GM23248 (cell line): ENCODE results near the gene TMEM30A. TPM values are rescaled to one million over a fixed set of nuclear protein-coding genes. Genes with fewer than 3 reads are reported as not detected.

Experiments
- DNase-seq: peaks from one replicate; pipeline ENCODE4 v3.0.0-alpha.2; 2015
- H2AFZ ChIP-seq: fragments of 200-600 bp; sonication (generic); 2 replicates; pipeline ENCODE4 v1.6.1; 2016; ENCODE audit warnings: antibody characterized with exemption
- H3F3A ChIP-seq: fragments of 200-600 bp; sonication (generic); 2 replicates; pipeline ENCODE4 v1.6.1; 2016; ENCODE audit warnings: mild to moderate bottlenecking, antibody characterized with exemption, mixed run types; ENCODE audit not compliant: insufficient read depth
- H3K27ac ChIP-seq: fragments of 200-600 bp; sonication (generic); 2 replicates; pipeline ENCODE4 v1.5.1; 2016; ENCODE audit warnings: mild to moderate bottlenecking
- H3K27me3 ChIP-seq: fragments of 200-600 bp; sonication (generic); replicated peaks from 2 replicates; pipeline ENCODE4 v1.6.1; 2016; ENCODE audit warnings: mild to moderate bottlenecking; ENCODE audit not compliant: insufficient read depth
- H3K36me3 ChIP-seq: fragments of 200-600 bp; sonication (generic); 2 replicates; pipeline ENCODE4 v1.6.1; 2016; ENCODE audit warnings: low read depth, mild to moderate bottlenecking
- H3K4me1 ChIP-seq: fragments of 200-600 bp; sonication (generic); 2 replicates; pipeline ENCODE4 v1.6.1; 2016; ENCODE audit warnings: mild to moderate bottlenecking; ENCODE audit not compliant: insufficient read depth
- H3K4me2 ChIP-seq: fragments of 200-600 bp; sonication (generic); one replicate; pipeline ENCODE4 v1.6.1; 2016; ENCODE audit warnings: mild to moderate bottlenecking; ENCODE audit not compliant: unreplicated experiment
- H3K4me3 ChIP-seq: fragments of 200-600 bp; sonication (generic); 2 replicates; pipeline ENCODE4 v1.5.1; 2016; ENCODE audit warnings: mild to moderate bottlenecking
- H3K79me2 ChIP-seq: fragments of 200-600 bp; sonication (generic); 2 replicates; pipeline ENCODE4 v1.6.1; 2016; ENCODE audit warnings: mild to moderate bottlenecking; ENCODE audit not compliant: insufficient read depth
- H3K9ac ChIP-seq: fragments of 200-600 bp; sonication (generic); 2 replicates; pipeline ENCODE4 v1.6.1; 2016; ENCODE audit warnings: mild to moderate bottlenecking
- H3K9me2 ChIP-seq: fragments of 200-600 bp; sonication (generic); 2 replicates; pipeline ENCODE4 v1.6.1; 2016; ENCODE audit warnings: mixed run types, mild to moderate bottlenecking, moderate library complexity; ENCODE audit not compliant: insufficient read depth
- H3K9me3 ChIP-seq: fragments of 200-600 bp; sonication (generic); one replicate; pipeline ENCODE4 v1.6.1; 2017; ENCODE audit warnings: low read depth
- H4K20me1 ChIP-seq: fragments of 200-600 bp; sonication (generic); 2 replicates; pipeline ENCODE4 v1.6.0; 2016; ENCODE audit not compliant: insufficient read depth
- EZH2 ChIP-seq: fragments of 200-600 bp; sonication (generic); IDR thresholded peaks from 2 replicates; pipeline ENCODE4 v1.6.1; 2018; ENCODE audit warnings: antibody characterized with exemption, mild to moderate bottlenecking; ENCODE audit not compliant: insufficient read depth, poor library complexity, severe bottlenecking
- EZH2phosphoT487 ChIP-seq: fragments of 200-600 bp; sonication (generic); IDR thresholded peaks from 2 replicates; pipeline ENCODE4 v1.6.1; 2018; ENCODE audit warnings: antibody characterized with exemption, moderate library complexity, mild to moderate bottlenecking, low read depth; ENCODE audit not compliant: insufficient read depth
- WGBS, 2 experiments: methylation state at CpG; one replicate each; pipeline ENCODE4 v1.1.6; 2015 to 2017; ENCODE audit warnings: low lambda C conversion rate in 2 of 2, low coverage in 1 of 2; ENCODE audit errors: missing lambda C conversion rate in 2 of 2; 5-methylcytosine and 5-hydroxymethylcytosine counted together
- in situ Hi-C: fragments of 300-500 bp; cut with MboI; formaldehyde crosslinking; loops from 2 replicates; pipeline ENCODE4 v1.15.0; 2020
- polyA plus RNA-seq: library from polyadenylated mRNA; unstranded; fragments of >200 nt; fragmentation: Nextera tagmentation; extraction: Ambion mirVana; gene quantifications from 2 replicates; pipeline ENCODE4 v1.2.1, GENCODE V29; 2016
- total RNA-seq: library from RNA; depleted of rRNA; stranded (reverse); fragments of >200 nt; shearing (Covaris generic); gene quantifications from 2 replicates; pipeline ENCODE4 v1.2.3, GENCODE V29; 2014

The TMEM30A gene
- total and polyA plus RNA-seq, 2 experiments from 2014 or later: 125 to 152 TPM

DNA sequence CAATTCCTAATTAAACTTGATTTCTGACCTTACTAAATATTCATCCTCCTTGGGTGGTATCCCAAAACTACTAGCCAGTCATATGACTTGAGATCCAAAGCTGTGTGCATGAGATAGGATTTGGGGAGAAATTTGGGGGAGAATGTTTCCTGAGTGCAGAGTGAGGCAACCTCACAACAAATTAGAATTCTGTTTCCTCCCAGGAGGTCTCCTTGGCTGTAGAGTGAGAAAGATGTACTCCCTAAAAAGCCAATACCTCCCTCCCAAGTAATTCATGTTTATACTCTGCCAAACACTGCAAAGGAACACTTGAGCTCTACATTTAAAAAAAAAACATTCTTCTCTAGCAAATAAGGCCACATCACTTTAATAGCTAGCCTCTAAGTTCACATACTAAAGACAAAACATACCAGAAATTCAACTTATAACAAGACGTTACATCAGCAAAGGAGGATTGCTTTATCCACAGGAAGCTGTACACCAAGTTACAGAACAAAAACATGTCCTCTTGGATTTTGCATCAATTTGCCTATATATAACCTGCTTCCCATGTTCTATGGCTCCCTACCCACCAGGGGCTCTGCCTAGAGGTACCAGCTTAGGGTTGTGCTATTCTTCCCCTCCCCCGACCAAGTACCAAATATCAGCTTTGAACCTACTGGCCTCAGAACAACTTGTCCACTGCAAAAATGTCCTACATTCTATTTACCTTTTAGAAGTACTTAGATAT lies 15.4 kb upstream of the TMEM30A start:
- H3K4me3 ChIP-seq: no peak overlapping the region
- no peaks in the 10 kb centered on the region for H3K36me3 ChIP-seq
- no peak overlapping the region for H3K4me2 ChIP-seq
- in situ Hi-C loops: loop anchor here (10.0 kb wide), 1 partner anchor 235 kb away; no protein-coding TSS in a partner anchor
- H3K9ac ChIP-seq: no peak overlapping the region
- no peaks in the 10 kb centered on the region for H4K20me1 ChIP-seq
- no peaks in the 10 kb centered on the region for H3K9me2 ChIP-seq
- no peak overlapping the region for H2AFZ ChIP-seq
- no peaks in the 10 kb centered on the region for H3K79me2 ChIP-seq
- H3K27ac ChIP-seq: no peak overlapping the region
- WGBS, 2 experiments: 95 to 100% methylated on average over 2 of the region's 2 CpGs
- no peaks in the 10 kb centered on the region for H3K27me3 ChIP-seq
- no peak for DNase-seq
- H3K9me3 ChIP-seq: no peaks in the 10 kb centered on the region
- no peaks in the 10 kb centered on the region for H3K4me1 ChIP-seq
- H3F3A ChIP-seq: no peaks in the 10 kb centered on the region
- TF ChIP-seq EZH2phosphoT487: no peak
- TF ChIP-seq EZH2: no peak

DNA sequence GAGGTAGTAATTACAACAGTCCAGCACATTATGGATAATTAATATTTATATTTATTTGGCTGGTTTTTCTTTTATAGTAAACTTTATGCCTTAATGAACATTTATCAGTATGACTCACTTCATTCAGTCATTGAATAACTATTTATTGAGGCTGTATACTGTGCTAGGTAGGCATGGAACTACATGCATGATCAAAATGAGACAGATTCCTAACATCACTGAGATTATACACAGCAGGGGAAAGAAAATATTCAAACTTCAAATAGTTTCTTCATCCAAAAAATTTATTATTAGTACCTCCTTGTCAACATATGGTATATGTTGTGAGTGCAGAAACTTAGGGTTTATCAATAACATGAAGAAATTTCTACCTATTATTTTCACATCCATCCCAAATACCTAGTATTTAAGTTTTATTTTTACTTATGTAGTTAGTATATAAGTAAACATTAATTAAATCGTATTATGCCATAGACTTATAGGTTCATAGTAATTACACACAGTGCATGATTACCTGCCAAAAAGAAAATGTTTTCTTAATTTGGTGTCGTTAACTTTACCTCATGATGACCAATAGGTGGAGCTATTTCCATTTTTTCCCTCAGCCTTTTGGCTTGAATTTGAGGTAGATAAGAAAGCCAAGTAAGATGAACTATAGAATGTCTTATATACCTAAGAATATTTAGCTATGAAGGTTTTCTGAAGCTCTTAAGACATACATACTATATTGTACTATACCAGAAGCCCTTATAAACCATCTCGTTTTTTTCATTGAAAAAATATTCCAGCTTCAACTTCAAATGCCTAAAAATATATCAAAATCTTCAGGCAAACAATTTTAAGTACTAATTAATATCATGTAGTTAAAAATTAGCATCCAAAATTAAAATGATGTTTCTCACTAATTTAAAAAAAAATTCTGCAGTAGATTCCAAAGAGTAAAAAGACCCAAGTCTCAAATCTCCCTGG lies 12.5 kb upstream of the TMEM30A start:
- in situ Hi-C loops: loop anchor here (10.0 kb wide), 1 partner anchor 238 kb away; no protein-coding TSS in a partner anchor
- H3K9ac ChIP-seq: no peak overlapping the region
- H2AFZ ChIP-seq: no peak overlapping the region
- no peak overlapping the region for H3K27ac ChIP-seq
- 0 to 3% methylated on average over 3 of the region's 3 CpGs for WGBS, 2 experiments
- no peaks in the 10 kb centered on the region for H3K36me3 ChIP-seq
- no peaks in the 10 kb centered on the region for H3K4me1 ChIP-seq
- H3K9me2 ChIP-seq: no peaks in the 10 kb centered on the region
- H4K20me1 ChIP-seq: no peaks in the 10 kb centered on the region
- DNase-seq: peak; percentile 61
- H3K4me2 ChIP-seq: no peak overlapping the region
- no peaks in the 10 kb centered on the region for H3K27me3 ChIP-seq
- TF ChIP-seq EZH2 (no peak), EZH2phosphoT487 (no peak)
- no peaks in the 10 kb centered on the region for H3K79me2 ChIP-seq
- H3K9me3 ChIP-seq: no peaks in the 10 kb centered on the region
- no peak overlapping the region for H3K4me3 ChIP-seq
- no peaks in the 10 kb centered on the region for H3F3A ChIP-seq

DNA sequence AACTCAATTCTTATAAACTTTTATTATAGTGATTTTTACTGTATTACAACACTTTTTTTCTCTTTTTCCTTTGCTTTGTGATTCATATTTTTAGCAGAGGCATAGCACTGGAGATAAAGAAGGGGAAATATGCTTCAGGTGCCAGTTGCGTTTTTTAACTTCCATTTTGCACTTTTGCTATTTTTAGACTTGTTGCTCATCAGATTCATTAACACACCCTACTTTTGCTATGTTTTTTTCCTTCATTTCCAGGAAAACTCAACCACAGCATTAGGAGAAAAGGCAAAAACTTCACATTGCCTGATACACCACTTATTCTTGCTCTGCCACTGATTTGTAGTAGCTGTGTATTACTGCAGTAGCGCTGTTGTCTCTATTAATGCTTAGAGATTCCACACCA lies 8.0 kb upstream of the TMEM30A start:
- Histone ChIP-seq H3F3A (no peaks in the 10 kb centered on the region), H3K79me2 (no peaks in the 10 kb centered on the region), H3K27me3 (no peaks in the 10 kb centered on the region), H2AFZ (no peak overlapping the region), H4K20me1 (no peaks in the 10 kb centered on the region), H3K27ac (no peak overlapping the region), H3K4me3 (no peak overlapping the region), H3K9me2 (no peaks in the 10 kb centered on the region), H3K4me1 (no peaks in the 10 kb centered on the region), H3K4me2 (no peak overlapping the region), H3K36me3 (no peaks in the 10 kb centered on the region), H3K9ac (no peak overlapping the region), H3K9me3 (no peaks in the 10 kb centered on the region)
- no peak for DNase-seq
- TF ChIP-seq EZH2phosphoT487: no peak
- no peak for TF ChIP-seq EZH2
- in situ Hi-C loops: loop anchor here (10.0 kb wide), 1 partner anchor 242 kb away; no protein-coding TSS in a partner anchor
- 92 to 99% methylated on average over 2 of the region's 2 CpGs for WGBS, 2 experiments

DNA sequence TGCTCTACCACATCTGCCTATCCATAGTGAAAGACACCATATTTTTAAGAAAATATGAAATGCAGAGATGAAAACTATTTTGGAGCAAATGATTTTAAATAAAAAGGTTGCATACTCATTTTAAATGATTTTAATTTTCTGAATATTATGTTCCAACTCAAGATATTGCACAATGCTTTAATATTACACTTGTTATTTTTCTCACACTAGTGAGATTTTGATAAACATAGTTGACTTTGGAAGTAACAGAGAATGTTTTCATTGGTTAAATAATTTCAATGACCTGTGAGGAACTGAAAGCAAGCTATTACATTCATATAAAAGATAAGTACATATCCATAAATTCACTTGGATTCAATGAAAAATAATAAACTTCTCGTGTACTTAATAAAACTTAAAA lies 7.2 kb upstream of the TMEM30A start:
- 64 to 71% methylated on average over 1 of the region's 1 CpG for WGBS, 2 experiments

More for the DNA sequence above, 7.2 kb upstream of the TMEM30A start:
- no peak for DNase-seq
- H3K9ac ChIP-seq: no peak overlapping the region
- no peaks in the 10 kb centered on the region for H4K20me1 ChIP-seq
- no peaks in the 10 kb centered on the region for H3F3A ChIP-seq
- no peaks in the 10 kb centered on the region for H3K9me3 ChIP-seq
- no peaks in the 10 kb centered on the region for H3K4me1 ChIP-seq
- H3K36me3 ChIP-seq: no peaks in the 10 kb centered on the region
- TF ChIP-seq EZH2 (no peak), EZH2phosphoT487 (no peak)
- no peaks in the 10 kb centered on the region for H3K79me2 ChIP-seq
- H3K4me2 ChIP-seq: no peak overlapping the region
- H3K27ac ChIP-seq: no peak overlapping the region
- no peak overlapping the region for H3K4me3 ChIP-seq
- in situ Hi-C loops: loop anchor here (10.0 kb wide), 1 partner anchor 243 kb away; no protein-coding TSS in a partner anchor
- H3K27me3 ChIP-seq: no peaks in the 10 kb centered on the region
- H3K9me2 ChIP-seq: no peaks in the 10 kb centered on the region
- H2AFZ ChIP-seq: no peak overlapping the region
